HG03354 (cell line): ENCODE results near the gene PIBF1.
A peak's percentile ranks its signal among the peaks of the same experiment; 100 is the strongest.
"Not testable (repeated sequence)": the region's sequence is repeated elsewhere in the genome, so short reads cannot be mapped to it uniquely, and the experiment has no call there.

Experiments
- ATAC-seq: cut with Tn5 transposase; IDR thresholded peaks from one replicate; pipeline ENCODE4 v1.9.1; 2021; ENCODE audit warnings: mild to moderate bottlenecking; ENCODE audit not compliant: unreplicated experiment, poor library complexity, severe bottlenecking

Gene PIBF1

GRCh38 chr13:72990953-72991352, 209.0 kb downstream of the PIBF1 start:
- ATAC-seq = no peak

DNA sequence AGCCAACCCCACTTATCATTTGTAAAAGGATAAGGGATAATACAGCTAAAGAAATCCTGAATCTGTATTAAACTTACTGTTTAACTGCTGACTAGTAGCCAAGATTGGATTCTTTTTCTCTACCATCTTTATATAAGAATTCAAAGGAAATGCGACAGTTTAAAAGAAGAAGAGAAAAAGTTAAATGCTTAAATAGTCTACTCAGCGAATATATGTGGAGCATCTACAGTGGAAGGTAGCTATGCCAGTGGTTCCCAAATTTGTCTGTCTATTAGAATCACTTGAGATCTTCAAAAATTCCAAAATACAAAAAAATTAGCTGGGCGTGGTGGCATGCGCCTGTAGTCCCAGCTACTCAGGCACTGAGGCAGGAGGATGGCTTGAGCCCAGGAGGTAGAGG, 216.1 kb downstream of the PIBF1 start:
- ATAC-seq = no peak

DNA sequence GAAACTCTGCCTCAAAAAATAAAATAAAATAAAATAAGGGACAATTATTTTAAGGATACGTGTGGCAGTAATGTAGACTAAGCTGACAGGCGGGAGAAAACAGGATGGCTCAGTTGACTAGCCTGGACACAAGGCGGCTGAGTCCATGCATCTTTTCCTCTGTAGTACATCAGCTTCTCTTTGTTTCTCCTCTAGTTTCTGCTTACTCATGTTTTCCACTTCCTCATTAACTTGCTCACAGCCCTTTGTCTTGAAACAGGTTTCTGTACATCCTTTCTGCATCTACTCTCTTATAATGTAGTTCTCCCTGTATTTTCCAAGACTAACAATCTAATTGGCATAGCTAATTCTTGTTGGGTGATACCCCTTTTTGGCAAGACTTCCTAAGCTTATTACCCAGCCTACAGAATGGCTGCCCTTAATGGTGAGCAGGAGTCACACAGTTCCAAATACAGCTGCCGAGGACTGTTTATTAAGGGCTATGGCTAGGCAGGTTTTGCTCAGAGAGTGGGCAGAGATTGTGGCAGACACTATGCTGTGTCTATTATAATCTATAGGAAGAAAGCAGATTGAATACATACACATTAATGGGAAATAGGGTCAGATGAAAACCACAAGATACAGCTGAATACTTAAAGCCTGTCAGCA, 218.2 kb downstream of the PIBF1 start:
- peak; percentile 75 for ATAC-seq

DNA sequence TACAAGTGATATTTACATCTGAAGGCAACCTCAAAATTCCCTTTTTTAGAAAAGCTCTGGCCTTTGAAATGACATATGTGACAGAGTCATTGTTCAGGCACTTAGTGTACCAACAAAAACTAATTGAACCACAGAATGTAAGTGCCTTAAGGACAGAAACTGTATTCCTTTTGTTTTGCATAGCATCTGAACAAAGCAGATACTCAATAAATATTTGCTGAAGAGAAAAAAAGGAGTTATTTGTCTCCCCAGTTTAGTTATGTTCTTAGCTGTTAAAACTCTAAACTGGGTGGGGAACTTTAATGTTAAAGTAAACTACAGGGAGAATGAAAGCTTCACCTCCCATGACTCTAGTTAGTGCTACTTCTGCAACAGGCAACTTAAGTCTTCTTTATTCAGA, 220.0 kb downstream of the PIBF1 start:
- no peak for ATAC-seq

GRCh38 chr13:73011751-73012150, 229.8 kb downstream of the PIBF1 start:
- ATAC-seq = no peak

- ATAC-seq = no peak
Measured at GRCh38 chr13:73015805-73016204, 233.9 kb downstream of the PIBF1 start.

DNA sequence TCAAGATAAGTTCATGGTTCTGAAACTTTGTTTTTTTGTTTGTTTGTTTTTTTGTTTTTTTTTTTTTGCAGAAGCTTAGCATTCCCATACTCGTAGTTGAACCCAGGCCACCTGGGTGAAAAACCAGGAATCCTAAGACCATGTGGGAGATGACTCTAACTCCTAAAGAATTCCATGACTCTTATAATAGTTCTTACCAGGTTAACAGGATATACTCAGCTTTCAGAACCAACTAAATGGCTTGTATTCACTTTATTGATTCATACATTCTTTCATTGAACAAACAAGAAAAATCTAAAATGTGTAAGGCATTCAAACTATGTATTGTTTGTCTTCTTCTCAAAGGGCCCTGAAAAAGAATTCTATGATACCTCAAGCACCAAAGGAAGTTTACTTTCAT, 236.4 kb downstream of the PIBF1 start:
- ATAC-seq = no peak

DNA sequence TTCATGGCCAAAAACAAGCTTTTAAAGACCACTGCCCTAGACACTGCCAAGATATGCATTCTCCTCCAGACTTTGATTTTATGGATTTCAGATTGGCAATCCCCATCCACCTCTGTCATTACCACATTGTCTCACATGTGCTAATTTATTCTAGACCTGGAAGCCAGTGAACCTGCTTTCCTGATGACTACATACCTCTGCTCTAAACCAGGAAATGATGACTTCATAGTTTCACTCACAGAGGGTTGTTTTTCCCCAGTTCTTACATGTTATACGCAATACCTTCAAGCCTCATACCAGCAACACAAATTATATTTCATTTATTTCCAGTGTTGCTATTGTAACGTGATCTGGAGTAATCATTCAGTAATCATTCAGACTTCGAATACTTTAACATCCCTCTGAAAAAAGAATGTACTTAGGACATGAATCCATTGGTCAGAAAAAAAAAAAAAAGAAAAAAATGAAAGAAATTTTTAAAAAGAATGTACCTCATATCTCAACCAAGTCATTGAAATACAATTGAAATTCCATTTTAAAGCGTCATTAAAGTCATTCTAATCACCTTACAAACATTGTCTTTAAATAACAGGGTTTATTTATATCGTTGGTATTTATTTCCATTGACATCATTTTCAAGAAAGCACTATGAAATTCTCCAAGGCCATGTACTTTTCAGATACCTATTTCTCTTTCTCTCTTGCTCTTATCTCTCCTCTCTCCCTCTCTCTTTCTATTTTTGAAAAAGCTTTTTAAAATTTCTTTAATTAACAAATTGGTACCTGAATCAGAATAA, 243.5 kb downstream of the PIBF1 start:
- no peak for ATAC-seq

DNA sequence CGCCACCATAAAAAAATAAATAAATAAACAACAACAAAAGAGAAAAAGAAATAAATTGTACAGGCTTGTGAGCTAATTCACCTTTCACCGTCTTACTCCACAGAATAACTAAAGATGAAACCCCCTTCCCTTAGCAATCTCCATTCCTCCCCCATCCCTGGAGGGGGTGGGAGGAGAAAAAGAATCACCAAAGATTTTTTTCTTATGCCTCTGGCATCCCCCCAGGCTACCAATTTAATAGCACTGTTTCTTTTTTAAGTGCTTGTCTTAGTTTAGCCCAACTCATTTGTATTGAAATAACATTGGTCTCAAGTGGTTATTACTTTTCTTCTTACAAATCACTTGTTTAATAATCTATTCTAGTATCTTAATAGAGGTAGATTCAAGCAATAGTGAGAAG, 253.0 kb downstream of the PIBF1 start:
- ATAC-seq = no peak

- ATAC-seq = no peak
Measured at GRCh38 chr13:73035660-73036059, 253.7 kb downstream of the PIBF1 start.

DNA sequence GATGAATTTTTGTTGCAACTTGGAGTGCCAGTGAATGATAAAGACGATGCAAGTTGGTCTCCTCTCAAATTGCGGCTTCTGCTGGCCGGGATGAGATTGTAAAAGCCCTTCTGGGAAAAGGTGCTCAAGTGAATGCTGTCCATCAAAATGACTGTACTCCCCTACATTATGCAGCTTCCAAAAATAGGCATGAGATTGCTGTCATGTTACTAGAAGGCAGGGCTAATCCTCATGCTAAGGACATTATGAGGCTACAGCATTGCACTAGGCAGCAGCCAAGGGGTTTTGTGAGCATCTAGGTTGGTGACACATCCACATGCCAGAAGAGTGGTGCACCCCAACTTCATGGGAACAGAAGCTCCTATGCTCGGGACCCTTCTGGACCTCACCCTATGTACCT, 254.6 kb downstream of the PIBF1 start:
- ATAC-seq = no peak

- ATAC-seq = no peak
Measured at GRCh38 chr13:73038064-73038463, 256.1 kb downstream of the PIBF1 start.

- ATAC-seq = no peak
Measured at GRCh38 chr13:73039201-73040108, 257.5 kb downstream of the PIBF1 start.

DNA sequence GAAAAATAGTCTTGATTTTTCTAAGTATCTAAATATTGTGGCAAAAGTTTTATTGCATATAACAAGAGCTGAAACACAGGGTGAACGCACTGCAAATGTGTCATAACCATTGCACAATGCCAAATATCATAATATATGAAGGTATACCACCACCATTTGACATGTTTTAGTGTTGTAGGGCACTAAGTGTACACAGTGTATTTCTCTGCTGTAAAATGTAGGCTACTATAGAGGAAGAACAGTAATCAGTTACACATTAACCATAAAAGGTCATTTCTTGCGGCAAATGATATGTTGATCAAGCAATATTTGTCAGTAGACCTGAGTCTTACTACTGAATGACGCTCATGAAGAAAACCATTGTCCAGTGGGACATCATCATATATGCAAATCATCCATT, 258.6 kb downstream of the PIBF1 start:
- ATAC-seq = no peak

- ATAC-seq = no peak
Measured at GRCh38 chr13:73040968-73041596, 259.1 kb downstream of the PIBF1 start.

GRCh38 chr13:73045031-73045430, 263.1 kb downstream of the PIBF1 start:
- no peak for ATAC-seq

GRCh38 chr13:73048615-73049014, 266.7 kb downstream of the PIBF1 start:
- ATAC-seq = not testable (repeated sequence)

- no peak for ATAC-seq
Measured at GRCh38 chr13:73054712-73055111, 272.8 kb downstream of the PIBF1 start.

- no peak for ATAC-seq
Measured at GRCh38 chr13:73055813-73056564, 274.1 kb downstream of the PIBF1 start.
